ENCODE measurements around the gene MEIOSIN.
"Not testable (repeated sequence)": the region's sequence is repeated elsewhere in the genome, so short reads cannot be mapped to it uniquely, and the experiment has no call there.

The MEIOSIN gene

DNA sequence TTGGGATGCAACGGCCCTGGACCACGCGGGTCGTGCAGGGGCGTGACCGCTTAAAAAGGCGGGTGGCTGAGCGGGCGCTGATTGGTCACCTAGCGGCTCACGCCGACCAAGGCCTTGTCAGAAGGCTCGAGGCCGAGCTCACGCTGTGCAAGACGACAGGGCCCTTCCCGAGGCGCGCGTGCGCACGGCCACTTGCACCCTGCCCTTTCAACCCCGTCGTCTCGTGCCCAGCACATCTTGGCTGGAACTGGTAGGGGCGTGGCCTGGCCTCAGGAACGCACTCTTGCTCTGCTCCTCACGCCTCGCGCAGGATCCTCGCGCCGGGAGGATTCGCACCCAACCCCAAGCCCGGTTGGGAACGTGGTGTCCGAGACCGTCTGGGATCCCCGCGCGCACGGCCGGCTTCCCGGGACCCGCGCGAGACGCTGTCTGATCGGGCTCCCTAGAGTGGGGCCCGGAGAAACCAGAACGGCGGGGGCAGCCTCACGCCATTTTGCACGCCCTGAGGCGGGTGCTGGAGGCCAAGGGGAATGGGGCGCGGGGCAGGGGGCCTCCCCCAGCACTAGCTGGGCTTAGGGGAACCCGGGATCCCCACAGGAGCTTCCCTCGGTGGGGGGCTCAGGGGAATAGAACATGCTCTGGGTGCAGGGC is at the start of gene MEIOSIN:
Gene MEIOSIN, plus strand, starts transcription at position 280 of the 651 bp plus-strand sequence. CDS start 1,938 bp downstream, outside the sequence.
- H3K27ac ChIP-seq (ENCODE audit: low read depth, low read length): no peak within 1 kb of the TSS
- no peak within 1 kb of the TSS for H3K9ac ChIP-seq (ENCODE audit: low read length)
- no peak within 1 kb of the TSS for H3K4me3 ChIP-seq (ENCODE audit: low read length)
- no peaks in the 10 kb centered on the region for H3K27me3 ChIP-seq (ENCODE audit: control insufficient read depth, insufficient read depth, low read length)
- H3K36me3 ChIP-seq (ENCODE audit: control insufficient read depth, insufficient read depth, low read length): no peaks in the 10 kb centered on the region
- peaks cover 8% of the 10 kb centered on the region for H3K4me1 ChIP-seq (ENCODE audit: control insufficient read depth, insufficient read depth, low read length)

- not testable (repeated sequence) for H3K9ac ChIP-seq (ENCODE audit: low read length); H3K4me3 ChIP-seq (ENCODE audit: low read length); H3K4me1 ChIP-seq (ENCODE audit: control insufficient read depth, insufficient read depth, low read length); H3K27me3 ChIP-seq (ENCODE audit: control insufficient read depth, insufficient read depth, low read length); H3K27ac ChIP-seq (ENCODE audit: low read depth, low read length)
- H3K36me3 ChIP-seq (ENCODE audit: control insufficient read depth, insufficient read depth, low read length): peaks cover 18% of the 10 kb centered on the region
These were observed 48.2 kb upstream of the MEIOSIN start for GRCh38 chr19:45685045-45685444.

DNA sequence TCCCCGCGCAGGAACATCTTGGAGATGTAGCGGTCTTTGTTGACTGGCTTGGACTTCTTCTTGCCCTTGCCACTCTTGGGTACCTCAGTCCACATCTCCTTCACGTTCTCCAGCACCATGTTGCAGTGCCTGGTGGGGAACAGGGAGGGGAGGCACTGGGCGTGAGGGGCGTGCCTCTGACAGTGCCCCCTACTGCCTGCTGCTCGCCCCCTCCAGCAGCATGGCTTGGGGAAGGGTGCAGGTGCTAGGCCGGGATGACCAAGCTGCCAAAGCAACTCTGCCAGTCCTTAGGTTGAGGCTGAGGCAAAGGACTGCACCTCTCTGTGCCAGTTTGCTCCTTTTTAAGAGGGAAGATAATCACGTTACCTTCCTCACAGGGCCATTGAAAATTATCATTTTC is 45.6 kb upstream of the MEIOSIN start:
- no peak overlapping the region for H3K9ac ChIP-seq (ENCODE audit: low read length)
- no peak overlapping the region for H3K27ac ChIP-seq (ENCODE audit: low read depth, low read length)
- no peak overlapping the region for H3K4me3 ChIP-seq (ENCODE audit: low read length)
- H3K4me1 ChIP-seq (ENCODE audit: control insufficient read depth, insufficient read depth, low read length): peaks cover 4% of the 10 kb centered on the region
- H3K27me3 ChIP-seq (ENCODE audit: control insufficient read depth, insufficient read depth, low read length): no peaks in the 10 kb centered on the region
- H3K36me3 ChIP-seq (ENCODE audit: control insufficient read depth, insufficient read depth, low read length): peaks cover 18% of the 10 kb centered on the region

GRCh38 chr19:45691516-45692186 is 41.6 kb upstream of the MEIOSIN start, which contains the start of gene SNRPD2:
Gene SNRPD2, minus strand, starts transcription at chr19:45691953. Its CDS starts 65 bp downstream, at chr19:45691888.
- H3K4me1 ChIP-seq (ENCODE audit: control insufficient read depth, insufficient read depth, low read length): peaks cover 4% of the 10 kb centered on the region
- no peaks in the 10 kb centered on the region for H3K27me3 ChIP-seq (ENCODE audit: control insufficient read depth, insufficient read depth, low read length)
- peak within 1 kb of the TSS; percentile 94 for H3K4me3 ChIP-seq (ENCODE audit: low read length)
- H3K36me3 ChIP-seq (ENCODE audit: control insufficient read depth, insufficient read depth, low read length): peaks cover 15% of the 10 kb centered on the region
- peak within 1 kb of the TSS; percentile 88 for H3K27ac ChIP-seq (ENCODE audit: low read depth, low read length)
- peak within 1 kb of the TSS; percentile 59 for H3K9ac ChIP-seq (ENCODE audit: low read length)

GRCh38 chr19:45692187-45693105 is 40.8 kb upstream of the MEIOSIN start, which contains the start of gene QPCTL:
Gene QPCTL, plus strand, starts transcription at chr19:45692666. Its CDS starts 38 bp downstream, at chr19:45692704.
- Histone ChIP-seq H3K9ac (ENCODE audit: low read length) (peak within 1 kb of the TSS; percentile 59), H3K36me3 (ENCODE audit: control insufficient read depth, insufficient read depth, low read length) (peaks cover 10% of the 10 kb centered on the region), H3K4me1 (ENCODE audit: control insufficient read depth, insufficient read depth, low read length) (peaks cover 4% of the 10 kb centered on the region), H3K27me3 (ENCODE audit: control insufficient read depth, insufficient read depth, low read length) (no peaks in the 10 kb centered on the region), H3K27ac (ENCODE audit: low read depth, low read length) (peak within 1 kb of the TSS; percentile 88), H3K4me3 (ENCODE audit: low read length) (peak within 1 kb of the TSS; percentile 94)

- Histone ChIP-seq H3K9ac (ENCODE audit: low read length) (peak overlapping the region; percentile 59), H3K4me1 (ENCODE audit: control insufficient read depth, insufficient read depth, low read length) (peaks cover 4% of the 10 kb centered on the region), H3K36me3 (ENCODE audit: control insufficient read depth, insufficient read depth, low read length) (peaks cover 3% of the 10 kb centered on the region), H3K27ac (ENCODE audit: low read depth, low read length) (peak overlapping the region; percentile 88), H3K27me3 (ENCODE audit: control insufficient read depth, insufficient read depth, low read length) (no peaks in the 10 kb centered on the region), H3K4me3 (ENCODE audit: low read length) (peak overlapping the region; percentile 94)
These were observed 40.0 kb upstream of the MEIOSIN start for GRCh38 chr19:45693106-45693788.

DNA sequence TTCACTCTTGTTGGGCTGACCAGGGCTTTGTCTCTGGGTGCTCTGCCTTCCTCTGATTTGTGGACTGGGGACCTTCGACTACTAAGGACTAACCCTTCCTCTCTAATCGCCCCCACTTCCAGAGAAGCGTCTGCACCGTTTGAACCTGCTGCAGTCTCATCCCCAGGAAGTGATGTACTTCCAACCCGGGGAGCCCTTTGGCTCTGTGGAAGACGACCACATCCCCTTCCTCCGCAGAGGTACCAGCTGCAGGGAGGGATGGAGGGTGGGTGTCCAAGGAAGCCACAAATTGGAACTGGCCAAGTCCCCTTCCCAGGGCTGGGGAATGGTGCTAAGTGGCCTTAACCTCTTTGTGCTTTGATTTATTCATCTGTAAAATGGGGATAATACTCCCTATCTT is 31.6 kb upstream of the MEIOSIN start:
- H3K27ac ChIP-seq (ENCODE audit: low read depth, low read length): no peak overlapping the region
- H3K9ac ChIP-seq (ENCODE audit: low read length): no peak overlapping the region
- no peaks in the 10 kb centered on the region for H3K27me3 ChIP-seq (ENCODE audit: control insufficient read depth, insufficient read depth, low read length)
- no peaks in the 10 kb centered on the region for H3K4me1 ChIP-seq (ENCODE audit: control insufficient read depth, insufficient read depth, low read length)
- H3K4me3 ChIP-seq (ENCODE audit: low read length): no peak overlapping the region
- H3K36me3 ChIP-seq (ENCODE audit: control insufficient read depth, insufficient read depth, low read length): no peaks in the 10 kb centered on the region

- Histone ChIP-seq H3K36me3 (ENCODE audit: control insufficient read depth, insufficient read depth, low read length) (no peaks in the 10 kb centered on the region), H3K4me3 (ENCODE audit: low read length) (no peak overlapping the region)
These were observed 28.1 kb upstream of the MEIOSIN start for GRCh38 chr19:45705115-45705514.

GRCh38 chr19:45705710-45706415 is 27.4 kb upstream of the MEIOSIN start:
- H3K4me1 ChIP-seq (ENCODE audit: control insufficient read depth, insufficient read depth, low read length): no peaks in the 10 kb centered on the region
- H3K36me3 ChIP-seq (ENCODE audit: control insufficient read depth, insufficient read depth, low read length): no peaks in the 10 kb centered on the region
- no peak overlapping the region for H3K27ac ChIP-seq (ENCODE audit: low read depth, low read length)
- no peak overlapping the region for H3K4me3 ChIP-seq (ENCODE audit: low read length)
- no peak overlapping the region for H3K9ac ChIP-seq (ENCODE audit: low read length)
- no peaks in the 10 kb centered on the region for H3K27me3 ChIP-seq (ENCODE audit: control insufficient read depth, insufficient read depth, low read length)

More at GRCh38 chr19:45705115-45705514, 28.1 kb upstream of the MEIOSIN start:
- H3K27me3 ChIP-seq (ENCODE audit: control insufficient read depth, insufficient read depth, low read length): no peaks in the 10 kb centered on the region
- no peaks in the 10 kb centered on the region for H3K4me1 ChIP-seq (ENCODE audit: control insufficient read depth, insufficient read depth, low read length)
- H3K27ac ChIP-seq (ENCODE audit: low read depth, low read length): no peak overlapping the region
- no peak overlapping the region for H3K9ac ChIP-seq (ENCODE audit: low read length)

- Histone ChIP-seq H3K4me1 (ENCODE audit: control insufficient read depth, insufficient read depth, low read length) (no peaks in the 10 kb centered on the region), H3K9ac (ENCODE audit: low read length) (no peak overlapping the region), H3K27ac (ENCODE audit: low read depth, low read length) (no peak overlapping the region)
These were observed 22.7 kb upstream of the MEIOSIN start for GRCh38 chr19:45710356-45711130.

More at GRCh38 chr19:45710356-45711130, 22.7 kb upstream of the MEIOSIN start:
- no peaks in the 10 kb centered on the region for H3K27me3 ChIP-seq (ENCODE audit: control insufficient read depth, insufficient read depth, low read length)
- H3K4me3 ChIP-seq (ENCODE audit: low read length): no peak overlapping the region
- peaks cover 2% of the 10 kb centered on the region for H3K36me3 ChIP-seq (ENCODE audit: control insufficient read depth, insufficient read depth, low read length)

Measured in rectal smooth muscle tissue (tissue), 1 donor.